Peyer's patch (tissue), 4 donors: ENCODE results near the gene SKIC8. TPM values are rescaled to one million over a fixed set of nuclear protein-coding genes. Genes with fewer than 3 reads are reported as not detected.

ENCODE experiments used
- DNase-seq, 3 donors: peaks; one replicate each; pipeline ENCODE4 v3.0.0-alpha.2; 2017 to 2019
- H3K27ac ChIP-seq, 4 donors: fragments of 200-600 bp; sonication (generic); one replicate each; pipeline ENCODE4 v1.5.1; 2016 to 2019
- H3K27me3 ChIP-seq, 2 donors: fragments of 200-600 bp; sonication (generic); one replicate each; pipeline ENCODE4 v1.5.1; 2019
- H3K36me3 ChIP-seq, 3 donors: fragments of 200-600 bp; sonication (generic); one replicate each; pipeline ENCODE4 v1.5.1; 2016 to 2019
- H3K4me1 ChIP-seq, 4 donors: fragments of 200-600 bp; sonication (generic); one replicate each; pipeline ENCODE4 v1.5.1; 2016 to 2019
- H3K4me3 ChIP-seq, 4 donors: fragments of 200-600 bp; sonication (generic); 1 replicate in 3 of 4; 2 replicates in 1 of 4; pipeline ENCODE4 v1.5.1; 2016 to 2019; ENCODE audit warnings: mild to moderate bottlenecking in 1 of 4
- H3K9me3 ChIP-seq, 4 donors: fragments of 200-600 bp; sonication (generic); one replicate each; pipeline ENCODE4 v1.5.1; 2016 to 2019; ENCODE audit warnings: mild to moderate bottlenecking in 1 of 4
- POLR2A ChIP-seq, 2 donors: fragments of 450-650 bp; IDR thresholded peaks; one replicate each; pipeline ENCODE4 v1.5.1; 2017; ENCODE audit warnings: antibody characterized with exemption in 2 of 2, mild to moderate bottlenecking in 2 of 2, moderate library complexity in 2 of 2
- total RNA-seq, 4 donors: library from RNA; depleted of rRNA; stranded (reverse); fragments of >200 nt; gene quantifications; one replicate each; pipeline ENCODE4 v1.1.0, GENCODE V29; 2016
- TF ChIP-seq, protein P1 (sequence below), 6 experiments: fragments of 450-650 bp in 4 of 6; fragments of 200-600 bp in 2 of 6; sonication (generic) in 1 of 6; IDR thresholded peaks; one replicate each; pipeline ENCODE4 v1.5.1; 2017 to 2019; ENCODE audit warnings: antibody characterized with exemption in 6 of 6, mild to moderate bottlenecking in 3 of 6, moderate library complexity in 1 of 6

Gene SKIC8
- total RNA-seq, 4 donors from 2014 or later: 23.7 to 46.2 (median 43.7) TPM

DNA sequence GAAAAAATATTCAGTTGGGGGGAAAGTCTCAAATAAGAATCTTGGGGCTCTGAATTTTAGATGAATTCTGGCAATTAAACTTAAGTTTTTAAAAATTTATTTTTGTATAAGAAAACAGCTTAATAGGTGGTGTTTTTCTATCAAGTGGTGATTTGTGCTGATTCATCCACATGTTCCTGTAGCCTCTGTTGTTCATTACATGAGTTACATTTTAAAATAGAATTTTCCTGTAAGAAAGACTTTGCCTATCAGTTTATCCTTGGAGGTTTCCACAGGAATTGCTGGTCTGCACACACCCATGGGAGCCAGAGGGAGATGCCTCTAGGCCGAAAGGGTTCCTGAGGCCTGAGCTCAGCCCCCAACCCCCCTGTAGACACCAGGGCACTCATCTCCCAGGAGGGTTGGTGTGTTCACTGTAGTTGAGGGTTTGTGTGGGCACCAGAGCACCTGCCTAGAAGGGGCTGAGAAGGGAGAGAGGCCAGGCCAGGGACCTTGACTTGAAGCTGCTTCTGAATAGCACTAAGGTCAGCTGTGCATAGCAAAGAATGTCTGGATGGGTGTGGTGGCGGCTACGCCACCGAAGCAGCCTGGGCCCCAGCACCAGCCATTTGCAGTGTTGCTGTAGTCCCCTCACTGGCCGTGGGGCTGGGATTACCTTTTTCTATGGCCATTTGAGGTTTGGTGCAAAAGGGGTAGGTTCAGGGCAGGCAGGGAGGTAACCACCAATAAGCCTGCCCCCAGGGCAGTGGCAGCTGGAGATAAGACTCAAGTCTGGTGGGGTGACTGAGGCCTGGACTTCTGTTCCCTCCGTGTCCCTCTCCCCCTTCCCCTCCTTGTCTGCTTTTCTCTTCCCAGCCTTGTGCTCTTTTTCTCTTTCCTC is 23.1 kb downstream of the SKIC8 start:
- peaks cover 0 to 60% (median 0%) of the 10 kb centered on the region in 3 donors for H3K36me3 ChIP-seq
- no peaks in the 10 kb centered on the region for H3K9me3 ChIP-seq
- TF ChIP-seq, protein P1, sequence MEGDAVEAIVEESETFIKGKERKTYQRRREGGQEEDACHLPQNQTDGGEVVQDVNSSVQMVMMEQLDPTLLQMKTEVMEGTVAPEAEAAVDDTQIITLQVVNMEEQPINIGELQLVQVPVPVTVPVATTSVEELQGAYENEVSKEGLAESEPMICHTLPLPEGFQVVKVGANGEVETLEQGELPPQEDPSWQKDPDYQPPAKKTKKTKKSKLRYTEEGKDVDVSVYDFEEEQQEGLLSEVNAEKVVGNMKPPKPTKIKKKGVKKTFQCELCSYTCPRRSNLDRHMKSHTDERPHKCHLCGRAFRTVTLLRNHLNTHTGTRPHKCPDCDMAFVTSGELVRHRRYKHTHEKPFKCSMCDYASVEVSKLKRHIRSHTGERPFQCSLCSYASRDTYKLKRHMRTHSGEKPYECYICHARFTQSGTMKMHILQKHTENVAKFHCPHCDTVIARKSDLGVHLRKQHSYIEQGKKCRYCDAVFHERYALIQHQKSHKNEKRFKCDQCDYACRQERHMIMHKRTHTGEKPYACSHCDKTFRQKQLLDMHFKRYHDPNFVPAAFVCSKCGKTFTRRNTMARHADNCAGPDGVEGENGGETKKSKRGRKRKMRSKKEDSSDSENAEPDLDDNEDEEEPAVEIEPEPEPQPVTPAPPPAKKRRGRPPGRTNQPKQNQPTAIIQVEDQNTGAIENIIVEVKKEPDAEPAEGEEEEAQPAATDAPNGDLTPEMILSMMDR (IDR thresholded peaks at IDR 0.05): no peak
- TF ChIP-seq POLR2A (IDR thresholded peaks at IDR 0.05): no peak
- H3K27me3 ChIP-seq: no peaks in the 10 kb centered on the region
- DNase-seq: no peak
- no peak overlapping the region for H3K27ac ChIP-seq
- H3K4me3 ChIP-seq: no peak overlapping the region
- no peaks in the 10 kb centered on the region for H3K4me1 ChIP-seq

DNA sequence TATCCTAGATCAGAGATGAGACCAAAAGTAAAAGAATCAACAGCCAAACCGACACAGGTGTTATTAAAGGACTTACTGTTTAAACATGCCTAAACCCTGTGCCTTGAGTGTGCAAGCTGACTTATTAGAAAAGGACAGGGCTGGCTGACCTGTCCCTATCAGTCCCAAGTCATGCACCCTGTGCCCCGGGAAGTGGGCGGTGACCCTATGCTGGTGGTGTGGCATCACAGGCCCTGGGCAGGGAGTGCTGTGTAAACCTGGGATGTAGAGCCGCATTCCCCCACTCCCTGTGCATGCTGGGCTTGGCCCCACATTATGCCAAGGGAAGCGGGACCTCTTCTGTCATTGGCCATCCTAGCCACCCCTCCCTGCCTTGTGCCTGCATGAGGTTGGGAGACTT is 24.4 kb downstream of the SKIC8 start:
- no peak for DNase-seq
- H3K4me3 ChIP-seq: no peak overlapping the region
- H3K27ac ChIP-seq: no peak overlapping the region
- H3K27me3 ChIP-seq: no peaks in the 10 kb centered on the region
- H3K36me3 ChIP-seq: peaks cover 0 to 58% (median 0%) of the 10 kb centered on the region in 3 donors
- H3K9me3 ChIP-seq: no peaks in the 10 kb centered on the region
- TF ChIP-seq, protein P1 (IDR thresholded peaks at IDR 0.05): no peak
- no peak for TF ChIP-seq POLR2A (IDR thresholded peaks at IDR 0.05)
- no peaks in the 10 kb centered on the region for H3K4me1 ChIP-seq

DNA sequence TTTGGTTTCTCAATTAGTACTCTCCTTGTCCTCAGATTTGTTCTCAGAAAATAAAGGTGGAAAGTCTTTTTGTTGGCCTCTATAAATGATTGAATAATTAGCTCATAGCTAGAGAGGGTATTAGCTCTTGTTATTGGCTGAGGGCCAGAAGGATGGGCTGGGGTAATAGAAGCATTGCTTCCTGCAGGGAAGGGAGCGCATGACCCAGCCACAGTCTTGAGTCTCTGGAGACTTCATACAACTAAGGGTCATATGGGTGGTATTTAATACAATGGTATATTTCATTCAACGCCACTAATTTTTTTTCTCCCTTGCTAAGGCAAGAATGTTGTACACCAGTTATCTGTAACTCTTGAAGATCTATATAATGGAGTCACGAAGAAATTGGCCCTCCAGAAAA is 26.6 kb downstream of the SKIC8 start:
- Histone ChIP-seq H3K9me3 (no peaks in the 10 kb centered on the region), H3K27me3 (no peaks in the 10 kb centered on the region), H3K4me1 (no peaks in the 10 kb centered on the region), H3K27ac (no peak overlapping the region), H3K36me3 (peaks cover 0 to 43% (median 0%) of the 10 kb centered on the region in 3 donors), H3K4me3 (no peak overlapping the region)
- TF ChIP-seq POLR2A (IDR thresholded peaks at IDR 0.05): no peak
- TF ChIP-seq, protein P1 (IDR thresholded peaks at IDR 0.05): no peak
- no peak for DNase-seq

DNA sequence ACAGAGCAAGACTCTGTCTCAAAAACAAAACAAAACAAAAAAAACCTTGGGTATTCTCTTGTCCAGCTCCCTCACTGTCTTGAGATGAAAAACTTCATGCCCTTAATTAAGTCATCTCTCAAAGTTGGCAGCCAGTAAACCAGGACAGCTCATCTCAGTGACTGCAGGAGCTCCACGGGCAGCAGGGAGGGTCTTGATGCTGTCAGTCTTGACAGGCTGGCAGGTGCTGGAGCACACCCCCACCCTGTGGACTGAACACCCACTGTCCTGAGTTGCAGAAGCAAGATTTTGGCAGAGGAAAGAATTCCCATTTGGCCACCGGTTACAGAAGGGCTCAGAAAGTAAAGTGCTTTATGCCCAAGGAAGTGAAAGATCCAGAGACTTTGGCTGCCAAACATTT is 27.1 kb downstream of the SKIC8 start:
- Histone ChIP-seq H3K4me1 (no peaks in the 10 kb centered on the region), H3K27ac (no peak overlapping the region), H3K27me3 (no peaks in the 10 kb centered on the region), H3K36me3 (peaks cover 0 to 43% (median 0%) of the 10 kb centered on the region in 3 donors), H3K4me3 (no peak overlapping the region), H3K9me3 (no peaks in the 10 kb centered on the region)
- DNase-seq: no peak
- TF ChIP-seq, protein P1 (IDR thresholded peaks at IDR 0.05): no peak
- no peak for TF ChIP-seq POLR2A (IDR thresholded peaks at IDR 0.05)

DNA sequence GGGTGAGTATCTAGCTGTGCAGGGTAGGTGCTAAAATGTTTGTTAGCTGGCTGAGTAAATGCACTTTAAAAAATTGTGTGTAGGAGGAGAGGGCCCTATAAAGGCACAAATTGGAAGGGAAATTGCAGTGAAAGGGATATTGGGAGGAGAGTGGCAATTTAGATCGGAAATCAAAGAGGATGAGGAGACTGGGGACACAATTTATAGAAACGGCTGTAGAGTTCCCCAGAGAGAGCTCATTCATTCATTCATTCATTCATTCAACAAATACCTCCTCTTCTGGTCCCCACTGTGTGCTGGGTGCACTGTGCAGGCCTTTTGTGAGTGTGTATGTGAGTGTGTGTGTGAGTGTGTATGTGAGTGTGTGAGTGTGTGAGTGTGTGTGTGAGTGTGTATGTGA is 32.6 kb downstream of the SKIC8 start:
- Histone ChIP-seq H3K27me3 (no peaks in the 10 kb centered on the region), H3K27ac (peak overlapping the region in 1 of 4 donors; percentile 21), H3K4me3 (no peak overlapping the region), H3K36me3 (peaks cover 0 to 8% (median 0%) of the 10 kb centered on the region in 3 donors), H3K4me1 (peaks cover 0 to 14% (median 4%) of the 10 kb centered on the region in 4 donors), H3K9me3 (no peaks in the 10 kb centered on the region)
- no peak for DNase-seq
- TF ChIP-seq POLR2A (IDR thresholded peaks at IDR 0.05): no peak
- TF ChIP-seq, protein P1 (IDR thresholded peaks at IDR 0.05): no peak
